A673 (cell line): ENCODE measurements around the gene POTED. TPM values are rescaled to one million over a fixed set of nuclear protein-coding genes. Genes with fewer than 3 reads are reported as not detected.
"Not testable (repeated sequence)": the region's sequence is repeated elsewhere in the genome, so short reads cannot be mapped to it uniquely, and the experiment has no call there.

Source experiments
- Bru-seq: library from RNA; stranded (reverse); fragments of 400-500 nt; gene quantifications from one replicate; lab custom pipeline; 2021; lab: Mats Ljungman, UMichigan
- BruChase-seq, 2 experiments: library from RNA; stranded (reverse); fragments of 400-500 nt; gene quantifications; one replicate each; lab custom pipeline; 2021; lab: Mats Ljungman, UMichigan
- BruUV-seq: library from RNA; stranded (reverse); fragments of 400-500 nt; replicated peaks from 2 replicates; lab custom pipeline; 2021; lab: Mats Ljungman, UMichigan
- CTCF ChIA-PET: fragments of 300-600 bp; sonication (Branson Sonifier 250); formaldehyde crosslinking; loops from one replicate; lab custom pipeline; 2022; ENCODE audit warnings: antibody characterized with exemption; lab: Charles Lee
- POLR2A ChIA-PET: fragments of 300-600 bp; sonication (Branson Sonifier 250); formaldehyde crosslinking; loops from one replicate; lab custom pipeline; 2022; ENCODE audit warnings: antibody characterized with exemption; ENCODE audit not compliant: low non-redundant PET; lab: Charles Lee
- DNase-seq: peaks from one replicate; pipeline ENCODE4 v3.0.0-alpha.2; 2015; ENCODE audit warnings: low spot score
- H3K27ac ChIP-seq: fragments of 200-600 bp; sonication (generic); 2 replicates; pipeline ENCODE4 v1.5.1; 2016; ENCODE audit warnings: mixed run types, low read depth, mild to moderate bottlenecking, mixed read lengths, antibody characterized with exemption, low read length; ENCODE audit not compliant: poor library complexity, severe bottlenecking
- H3K27me3 ChIP-seq: fragments of 200-600 bp; sonication (generic); replicated peaks from 2 replicates; pipeline ENCODE4 v1.6.1; 2017; ENCODE audit warnings: mixed run types, low read depth, mild to moderate bottlenecking, mixed read lengths, antibody characterized with exemption, low read length; ENCODE audit not compliant: insufficient read depth, poor library complexity
- H3K36me3 ChIP-seq: fragments of 200-600 bp; sonication (generic); 2 replicates; pipeline ENCODE4 v1.6.1; 2016; ENCODE audit warnings: mixed run types, mild to moderate bottlenecking, mixed read lengths, antibody characterized with exemption, low read length; ENCODE audit not compliant: insufficient read depth, poor library complexity, severe bottlenecking
- H3K4me1 ChIP-seq: fragments of 200-600 bp; sonication (generic); 2 replicates; pipeline ENCODE4 v1.6.1; 2017; ENCODE audit warnings: mixed run types, mild to moderate bottlenecking, mixed read lengths, antibody characterized with exemption, low read length; ENCODE audit not compliant: insufficient read depth, poor library complexity, severe bottlenecking
- H3K4me3 ChIP-seq: fragments of 200-600 bp; sonication (generic); 2 replicates; pipeline ENCODE4 v1.5.1; 2016; ENCODE audit warnings: low read depth, mixed run types, mild to moderate bottlenecking, mixed read lengths, low read length; ENCODE audit not compliant: poor library complexity, severe bottlenecking
- H3K9me3 ChIP-seq: fragments of 200-600 bp; sonication (generic); 2 replicates; pipeline ENCODE4 v1.6.1; 2016; ENCODE audit warnings: mixed run types, low read depth, mild to moderate bottlenecking, mixed read lengths, antibody characterized with exemption, low read length; ENCODE audit not compliant: poor library complexity, severe bottlenecking
- intact Hi-C: fragments of 100-400 bp; cut with micrococcal nuclease; formaldehyde crosslinking; loops from one replicate; pipeline ENCODE4 v1.10.0; 2022; ENCODE audit not compliant: unreplicated experiment
- long read RNA-seq: library from polyadenylated mRNA; stranded (forward); transcript quantifications from one replicate; pipeline ENCODE4 v2.0.0, GENCODE V29; 2022
- microRNA-seq: library from miRNA; unstranded; fragments of <30 nt; microRNA quantifications from one replicate; pipeline ENCODE4 v1.2.0, GENCODE V29; 2021
- total RNA-seq: library from RNA; stranded (reverse); gene quantifications from 2 replicates; pipeline ENCODE4 v1.2.3, GENCODE V29; 2021

POTED gene
- total RNA-seq (not detected in 2 replicates), Bru-seq, nascent RNA (percentile 3 among the genes with signal in this experiment), BruChase-seq, experiment 1, labeled RNA remaining after a 2-hour chase (not detected), BruChase-seq, experiment 2, labeled RNA remaining after a 6-hour chase (percentile 7 among the genes with signal in this experiment)
- long read RNA-seq = 0 reads

- CTCF ChIA-PET, H3K27me3 ChIP-seq, intact Hi-C loops, BruUV-seq, H3K9me3 ChIP-seq, H3K36me3 ChIP-seq, H3K4me1 ChIP-seq, H3K27ac ChIP-seq, H3K4me3 ChIP-seq, DNase-seq, POLR2A ChIA-PET: not testable (repeated sequence)
Measured at GRCh38 chr21:13609477-13609876, at the start of gene POTED. Gene POTED, plus strand, starts transcription at chr21:13609777. Its CDS starts 452 bp downstream, at chr21:13610229.

DNA sequence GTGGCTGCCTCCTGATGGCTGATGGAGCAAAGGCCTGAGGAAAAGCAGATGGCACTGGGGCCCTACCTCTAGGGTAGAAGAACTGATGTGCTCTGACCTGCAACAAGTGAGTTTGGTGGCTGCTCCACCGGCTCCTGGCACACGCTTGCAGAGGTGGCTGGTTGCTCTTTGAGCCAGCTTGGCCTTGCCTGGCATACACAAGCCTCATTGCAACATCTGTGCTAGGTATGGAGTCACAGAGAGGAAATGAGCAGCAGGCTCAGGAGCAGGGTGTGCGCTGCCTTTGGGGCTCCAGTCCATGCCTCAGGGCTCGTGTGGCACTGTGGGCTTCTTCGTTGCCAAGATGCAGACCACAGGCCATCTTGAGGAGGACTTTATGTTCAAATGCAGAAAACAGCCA lies 40.5 kb downstream of the POTED start:
- intact Hi-C loops, H3K4me3 ChIP-seq, H3K9me3 ChIP-seq, H3K36me3 ChIP-seq, H3K27me3 ChIP-seq, CTCF ChIA-PET, POLR2A ChIA-PET, H3K4me1 ChIP-seq, BruUV-seq, H3K27ac ChIP-seq, DNase-seq: not testable (repeated sequence)

DNA sequence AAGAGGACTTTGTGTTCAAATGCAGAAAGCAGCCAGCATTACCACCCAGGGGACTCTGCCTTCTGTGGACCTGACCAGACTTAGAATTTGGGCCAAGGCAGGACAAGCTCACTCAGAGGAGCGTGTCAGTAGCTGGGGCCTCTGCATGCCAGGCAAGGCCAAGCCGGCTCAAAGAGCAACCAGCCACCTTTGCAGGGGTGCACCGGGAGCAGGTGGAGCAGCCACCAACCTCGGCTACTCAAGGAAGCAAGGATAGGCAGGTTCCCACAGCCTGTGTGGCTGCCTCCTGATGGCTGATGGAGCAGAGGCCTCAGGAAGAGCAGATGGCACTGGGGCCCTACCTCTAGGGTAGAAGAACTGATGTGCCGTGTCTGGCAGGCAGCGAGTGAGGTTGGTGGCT lies 42.2 kb downstream of the POTED start:
- intact Hi-C loops, H3K36me3 ChIP-seq, BruUV-seq, H3K9me3 ChIP-seq, POLR2A ChIA-PET, DNase-seq, H3K27me3 ChIP-seq, H3K4me1 ChIP-seq, H3K27ac ChIP-seq, H3K4me3 ChIP-seq, CTCF ChIA-PET: not testable (repeated sequence)

Small RNAs within 50 kb of the gene (microRNA-seq; reads per million reads assigned to microRNA genes)
- not detected for gene MIR3118-1
